HG02885 (cell line): Measurements from ENCODE around the gene MCC.

ENCODE experiments used
- ATAC-seq: cut with Tn5 transposase; IDR thresholded peaks from one replicate; pipeline ENCODE4 v1.9.1; 2021; ENCODE audit warnings: mild to moderate bottlenecking; ENCODE audit not compliant: unreplicated experiment, poor library complexity

MCC gene

GRCh38 chr5:113333411-113333810 is 154.8 kb downstream of the MCC start:
- ATAC-seq, result no peak

GRCh38 chr5:113331209-113331551 is 157.1 kb downstream of the MCC start:
- no peak for ATAC-seq

GRCh38 chr5:113330533-113331208 is 157.6 kb downstream of the MCC start:
- peak; percentile 65 for ATAC-seq

GRCh38 chr5:113329981-113330380 is 158.3 kb downstream of the MCC start:
- ATAC-seq, result no peak

GRCh38 chr5:113325054-113325453 is 163.2 kb downstream of the MCC start:
- ATAC-seq, result no peak

- ATAC-seq, result no peak
Observed at GRCh38 chr5:113321276-113321675, 167.0 kb downstream of the MCC start.

GRCh38 chr5:113320273-113320780 is 167.9 kb downstream of the MCC start:
- ATAC-seq, result no peak

GRCh38 chr5:113319256-113320053 is 168.8 kb downstream of the MCC start:
- ATAC-seq, result no peak

- no peak for ATAC-seq
Observed at GRCh38 chr5:113317636-113318035, 170.6 kb downstream of the MCC start.

- ATAC-seq, result no peak
Observed at GRCh38 chr5:113311301-113311700, 177.0 kb downstream of the MCC start.

- no peak for ATAC-seq
Observed at GRCh38 chr5:113302120-113302519, 186.1 kb downstream of the MCC start.

- no peak for ATAC-seq
Observed at GRCh38 chr5:113299591-113299990, 188.7 kb downstream of the MCC start.

- ATAC-seq, result no peak
Observed at GRCh38 chr5:113296676-113297075, 191.6 kb downstream of the MCC start.

GRCh38 chr5:113295111-113295539 is 193.1 kb downstream of the MCC start:
- no peak for ATAC-seq

GRCh38 chr5:113294311-113295110 is 193.7 kb downstream of the MCC start:
- peak; percentile 96 for ATAC-seq

GRCh38 chr5:113293975-113294310 is 194.3 kb downstream of the MCC start:
- ATAC-seq, result peak; percentile 26

GRCh38 chr5:113293068-113293974 is 194.9 kb downstream of the MCC start:
- no peak for ATAC-seq

- no peak for ATAC-seq
Observed at GRCh38 chr5:113292462-113292861, 195.8 kb downstream of the MCC start.

- ATAC-seq, result no peak
Observed at GRCh38 chr5:113283558-113283957, 204.7 kb downstream of the MCC start.

- ATAC-seq, result no peak
Observed at GRCh38 chr5:113282472-113282871, 205.8 kb downstream of the MCC start.
